Spleen (tissue), 11 donors: ENCODE results near the gene STIL. TPM values are rescaled to one million over a fixed set of nuclear protein-coding genes. Genes with fewer than 3 reads are reported as not detected.
"Not testable (repeated sequence)": the region's sequence is repeated elsewhere in the genome, so short reads cannot be mapped to it uniquely, and the experiment has no call there.

Experiments
- DNase-seq: peaks from one replicate; pipeline ENCODE4 v3.0.0-alpha.2; 2020
- H3K27ac ChIP-seq, 8 donors: fragments of 200-600 bp; sonication (generic) in 7 of 8; 1 replicate in 4 of 8; 2 replicates in 4 of 8; pipeline versions ENCODE4 v1.5.0 to v1.8.0; 2016 to 2021; ENCODE audit warnings: inconsistent platforms in 4 of 8, mild to moderate bottlenecking in 4 of 8, moderate library complexity in 1 of 8
- H3K27me3 ChIP-seq, 7 donors: fragments of 200-600 bp; sonication (generic) in 6 of 7; replicated peaks in 1 of 7; 1 replicate in 4 of 7; 2 replicates in 3 of 7; pipeline versions ENCODE4 v1.5.0 to v1.8.0; 2016 to 2021; ENCODE audit warnings: inconsistent platforms in 3 of 7, mild to moderate bottlenecking in 1 of 7
- H3K36me3 ChIP-seq, 6 donors: fragments of 200-600 bp; sonication (generic) in 5 of 6; 1 replicate in 4 of 6; 2 replicates in 2 of 6; pipeline versions ENCODE4 v1.5.0 to v1.8.0; 2016 to 2021; ENCODE audit warnings: inconsistent platforms in 2 of 6
- H3K4me1 ChIP-seq, 6 donors: fragments of 200-600 bp; sonication (generic) in 5 of 6; 1 replicate in 3 of 6; 2 replicates in 3 of 6; pipeline versions ENCODE4 v1.5.0 to v1.8.0; 2016 to 2021; ENCODE audit warnings: inconsistent platforms in 3 of 6
- H3K4me3 ChIP-seq, 8 donors: fragments of 200-600 bp; sonication (generic) in 7 of 8; 1 replicate in 4 of 8; 2 replicates in 4 of 8; pipeline versions ENCODE4 v1.5.0 to v1.8.0; 2016 to 2021; ENCODE audit warnings: inconsistent platforms in 4 of 8, mild to moderate bottlenecking in 4 of 8, moderate library complexity in 2 of 8
- H3K9me3 ChIP-seq, 8 donors: fragments of 200-600 bp; sonication (generic) in 7 of 8; 1 replicate in 4 of 8; 2 replicates in 4 of 8; pipeline versions ENCODE4 v1.5.0 to v1.8.0; 2016 to 2021; ENCODE audit warnings: inconsistent platforms in 4 of 8
- POLR2A ChIP-seq, 3 donors: fragments of 450-650 bp; IDR thresholded peaks; one replicate each; pipeline ENCODE4 v1.5.1; 2017; ENCODE audit warnings: antibody characterized with exemption in 3 of 3, mild to moderate bottlenecking in 1 of 3
- POLR2AphosphoS5 ChIP-seq, 3 donors: sonication (generic); formaldehyde crosslinking; IDR thresholded peaks; one replicate each; pipeline ENCODE4 v1.5.1; 2017; ENCODE audit warnings: antibody characterized with exemption in 3 of 3
- WGBS, 5 donors: extraction: QIAGEN DNeasy Blood & Tissue Kit in 3 of 5; methylation state at CpG; one replicate each; pipeline versions ENCODE4 v1.1.5 to v1.1.7; 2013 to 2018; 5-methylcytosine and 5-hydroxymethylcytosine counted together
- intact Hi-C: fragments of 100-400 bp; cut with DNase I; formaldehyde crosslinking; loops from one replicate; pipeline ENCODE4 v1.15.0; 2023; ENCODE audit warnings: low total_unique reads
- polyA plus RNA-seq, 3 donors: library from polyadenylated mRNA; stranded (reverse); fragments of 200-250 nt; gene quantifications; one replicate each; pipeline ENCODE4 v1.2.1, GENCODE V29; 2013
- total RNA-seq, 7 donors: library from RNA; depleted of rRNA in 3 of 7; stranded (reverse); fragments of >200 nt in 3 of 7; fragmentation: NEBNext Ultra II Directional in 4 of 7; extraction: Animal tissue kit (Norgen Biotek cat#: 25700) in 4 of 7; gene quantifications; one replicate each; pipeline versions ENCODE4 v1.1.0 to v1.2.1, GENCODE V29; 2016 to 2021
- TF ChIP-seq, protein P1 (sequence below), 11 experiments: fragments of 200-600 bp in 7 of 11; fragments of 450-650 bp in 4 of 11; sonication (generic) in 4 of 11; IDR thresholded peaks in 8 of 11; conservative IDR thresholded peaks in 3 of 11; 1 replicate in 7 of 11; 2 replicates in 4 of 11; pipeline versions ENCODE4 v1.4.0 to v1.8.0; 2016 to 2021; ENCODE audit warnings: antibody characterized with exemption in 11 of 11, inconsistent platforms in 4 of 11, mild to moderate bottlenecking in 1 of 11
- donor health status: healthy with polysubstance abuse.
- donor health status: DM: no; HTN: no; CAD: no; lungs with moderate emphysema.
- donor health status: DM: no; HTN: no; CAD: no.
- donor health status: Bipolar disorder and iron deficiency.
- donor health status: healthy.
- donor health status: DM: no; HTN: no; CAD: no.
- donor health status: DM: yes; HTN: yes; CAD: no.

Gene STIL
- total and polyA plus RNA-seq, 10 donors, result 0.54 to 8.1 (median 3.4) TPM

DNA sequence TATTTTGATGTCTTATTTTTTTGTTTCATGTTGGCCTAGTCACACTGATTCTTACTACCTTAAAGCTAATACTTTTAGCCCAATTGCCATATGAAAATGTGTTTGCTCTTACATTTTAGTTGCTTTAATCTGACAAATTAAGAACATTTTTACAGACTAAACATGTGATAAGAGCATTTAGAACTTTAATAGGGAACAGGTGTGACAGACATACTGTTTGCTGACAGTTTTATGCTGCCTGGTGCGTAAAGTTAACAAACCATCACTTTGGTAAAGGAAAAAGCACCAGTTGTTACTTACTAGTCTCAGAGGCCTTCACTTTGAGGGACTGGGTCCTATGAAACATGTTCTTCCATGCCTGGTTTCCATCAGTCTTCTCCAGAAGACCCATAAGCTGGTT lies 34.3 kb upstream of the STIL start:
- H3K4me1 ChIP-seq, result peaks cover 0 to 11% (median 0%) of the 10 kb centered on the region in 6 donors
- WGBS, 5 donors, result 92 to 100% (median 95%) methylated on average over 1 of the region's 1 CpG

DNA sequence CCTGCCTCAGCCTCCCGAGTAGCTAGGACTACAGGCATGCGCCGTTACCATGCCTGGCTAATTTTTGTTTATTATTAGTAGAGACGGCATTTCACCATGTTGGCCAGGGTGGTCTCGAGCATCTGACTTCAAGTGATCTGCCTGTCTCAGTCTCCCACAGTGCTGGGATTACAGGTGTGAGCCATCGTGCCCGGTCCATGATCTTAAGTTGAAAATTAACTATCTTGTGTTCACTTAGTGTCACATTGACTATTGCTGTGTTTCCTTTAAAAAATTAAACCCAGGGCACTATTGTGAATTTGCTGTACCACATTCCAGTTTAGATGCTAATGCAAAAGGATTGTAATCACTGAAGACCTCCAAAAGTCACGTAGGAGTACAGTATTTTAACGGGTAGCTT lies 33.8 kb upstream of the STIL start:
- H3K4me1 ChIP-seq, result peaks cover 0 to 11% (median 0%) of the 10 kb centered on the region in 6 donors
- no peak for DNase-seq
- TF ChIP-seq POLR2AphosphoS5 (IDR thresholded peaks at IDR 0.05) (no peak), POLR2A (IDR thresholded peaks at IDR 0.05) (no peak)
- TF ChIP-seq, protein P1, sequence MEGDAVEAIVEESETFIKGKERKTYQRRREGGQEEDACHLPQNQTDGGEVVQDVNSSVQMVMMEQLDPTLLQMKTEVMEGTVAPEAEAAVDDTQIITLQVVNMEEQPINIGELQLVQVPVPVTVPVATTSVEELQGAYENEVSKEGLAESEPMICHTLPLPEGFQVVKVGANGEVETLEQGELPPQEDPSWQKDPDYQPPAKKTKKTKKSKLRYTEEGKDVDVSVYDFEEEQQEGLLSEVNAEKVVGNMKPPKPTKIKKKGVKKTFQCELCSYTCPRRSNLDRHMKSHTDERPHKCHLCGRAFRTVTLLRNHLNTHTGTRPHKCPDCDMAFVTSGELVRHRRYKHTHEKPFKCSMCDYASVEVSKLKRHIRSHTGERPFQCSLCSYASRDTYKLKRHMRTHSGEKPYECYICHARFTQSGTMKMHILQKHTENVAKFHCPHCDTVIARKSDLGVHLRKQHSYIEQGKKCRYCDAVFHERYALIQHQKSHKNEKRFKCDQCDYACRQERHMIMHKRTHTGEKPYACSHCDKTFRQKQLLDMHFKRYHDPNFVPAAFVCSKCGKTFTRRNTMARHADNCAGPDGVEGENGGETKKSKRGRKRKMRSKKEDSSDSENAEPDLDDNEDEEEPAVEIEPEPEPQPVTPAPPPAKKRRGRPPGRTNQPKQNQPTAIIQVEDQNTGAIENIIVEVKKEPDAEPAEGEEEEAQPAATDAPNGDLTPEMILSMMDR (IDR thresholded peaks at IDR 0.05 in 8 of 11, conservative IDR thresholded peaks at IDR 0.05 in 3 of 11), result no peak
- H3K27ac ChIP-seq, result no peak overlapping the region
- intact Hi-C loops, result no loop called here
- WGBS, 5 donors, result 95 to 97% (median 97%) methylated on average over 9 of the region's 9 CpGs
- peaks cover 0 to 44% (median 0%) of the 10 kb centered on the region in 6 donors for H3K36me3 ChIP-seq
- no peak overlapping the region for H3K4me3 ChIP-seq
- H3K27me3 ChIP-seq, result no peaks in the 10 kb centered on the region
- no peaks in the 10 kb centered on the region for H3K9me3 ChIP-seq

More for the DNA sequence above, 34.3 kb upstream of the STIL start:
- DNase-seq, result no peak
- no peak for TF ChIP-seq POLR2A (IDR thresholded peaks at IDR 0.05)
- TF ChIP-seq POLR2AphosphoS5 (IDR thresholded peaks at IDR 0.05), result no peak
- TF ChIP-seq, protein P1 (IDR thresholded peaks at IDR 0.05 in 8 of 11, conservative IDR thresholded peaks at IDR 0.05 in 3 of 11), result no peak
- Histone ChIP-seq H3K36me3 (peaks cover 0 to 39% (median 0%) of the 10 kb centered on the region in 6 donors), H3K27ac (no peak overlapping the region), H3K27me3 (no peaks in the 10 kb centered on the region), H3K9me3 (no peaks in the 10 kb centered on the region), H3K4me3 (no peak overlapping the region)
- intact Hi-C loops, result no loop called here

DNA sequence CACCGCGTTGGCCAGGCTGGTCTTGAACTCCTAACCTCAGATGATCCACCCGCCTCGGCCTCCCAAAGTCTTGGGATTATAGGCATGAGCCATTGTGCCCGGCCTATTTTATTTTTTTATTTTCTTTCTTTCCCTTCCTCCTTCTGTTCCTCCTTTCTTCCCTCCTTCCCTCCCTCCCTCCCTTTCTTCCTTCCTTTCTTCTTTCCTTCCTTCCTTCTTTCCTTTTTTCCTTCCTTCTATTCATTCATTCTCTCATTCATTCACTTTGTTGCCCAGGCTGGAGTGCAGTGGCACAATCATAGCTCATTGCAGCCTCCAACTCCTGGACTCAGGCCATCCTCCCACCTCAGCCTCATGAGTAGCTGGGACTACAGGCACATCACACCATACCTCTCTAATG lies 33.0 kb upstream of the STIL start:
- 94 to 99% (median 96%) methylated on average over 5 of the region's 5 CpGs for WGBS, 5 donors
- DNase-seq, H3K4me3 ChIP-seq, H3K27ac ChIP-seq, H3K27me3 ChIP-seq, intact Hi-C loops, H3K9me3 ChIP-seq: not testable (repeated sequence)
- H3K36me3 ChIP-seq, result peaks cover 0 to 46% (median 0%) of the 10 kb centered on the region in 6 donors
- H3K4me1 ChIP-seq, result peaks cover 0 to 11% (median 0%) of the 10 kb centered on the region in 6 donors

DNA sequence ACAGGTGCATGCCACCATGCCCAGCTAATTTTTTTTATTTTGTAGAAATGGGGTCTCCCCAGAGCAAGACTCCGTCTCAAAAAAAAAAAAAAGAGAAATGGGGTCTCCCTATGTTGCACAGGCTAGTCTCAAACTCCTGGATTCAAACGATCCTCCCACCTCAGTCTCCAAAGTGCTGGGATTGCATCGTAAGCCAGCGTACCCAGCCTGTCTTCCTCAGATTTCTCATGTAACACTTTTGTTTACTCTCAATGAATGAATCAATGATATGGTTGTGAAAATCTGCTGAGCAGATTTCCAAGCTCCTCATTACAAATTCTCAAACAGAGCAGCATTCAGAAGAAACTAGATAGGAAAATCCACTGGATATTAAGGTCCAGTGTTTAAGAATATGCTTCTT lies 26.3 kb upstream of the STIL start:
- TF ChIP-seq POLR2A (IDR thresholded peaks at IDR 0.05) (no peak), POLR2AphosphoS5 (IDR thresholded peaks at IDR 0.05) (no peak)
- TF ChIP-seq, protein P1 (IDR thresholded peaks at IDR 0.05 in 8 of 11, conservative IDR thresholded peaks at IDR 0.05 in 3 of 11), result no peak
- DNase-seq, result no peak

More for the DNA sequence above, 26.3 kb upstream of the STIL start:
- peaks cover 12 to 35% (median 22%) of the 10 kb centered on the region in 6 donors for H3K4me1 ChIP-seq
- peaks cover 0 to 24% (median 0%) of the 10 kb centered on the region in 6 donors for H3K36me3 ChIP-seq
- no peak overlapping the region for H3K27ac ChIP-seq
- no peaks in the 10 kb centered on the region for H3K27me3 ChIP-seq
- intact Hi-C loops, result no loop called here
- WGBS, 5 donors, result 47 to 92% (median 81%) methylated on average over 4 of the region's 4 CpGs
- no peaks in the 10 kb centered on the region for H3K9me3 ChIP-seq
- H3K4me3 ChIP-seq, result no peak overlapping the region
